22Rv1 (cell line): ENCODE results near the gene ATP10A.

Experiments used
- ZFX ChIP-seq: fragments of 450-650 bp; IDR thresholded peaks from 2 replicates; pipeline ENCODE4 v1.6.1; 2017; ENCODE audit warnings: antibody characterized with exemption, borderline replicate concordance
- TF ChIP-seq, protein P1 (sequence below): fragments of 450-650 bp; IDR thresholded peaks from 2 replicates; pipeline ENCODE4 v1.5.1; 2017; ENCODE audit warnings: mild to moderate bottlenecking

DNA sequence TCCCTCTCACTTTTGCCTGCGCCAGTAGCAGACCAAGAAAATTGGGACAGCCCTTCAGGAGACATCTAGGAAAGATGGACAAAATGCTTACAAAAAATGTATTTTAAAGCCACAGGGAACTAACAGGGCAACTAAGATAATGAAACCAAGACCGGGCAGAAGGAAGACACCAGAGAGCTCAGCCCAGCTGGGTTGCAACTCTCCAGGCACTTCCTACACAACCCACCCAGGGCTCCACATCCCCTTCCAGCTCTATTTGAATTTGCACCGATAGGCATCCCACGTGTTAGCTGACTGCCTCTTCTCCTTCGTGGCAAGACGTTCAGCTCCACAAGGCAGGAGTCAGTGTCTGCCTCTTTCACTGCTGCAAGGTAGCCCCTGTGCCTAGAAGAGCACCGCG, 6.6 kb upstream of the ATP10A start:
- TF ChIP-seq, protein P1, sequence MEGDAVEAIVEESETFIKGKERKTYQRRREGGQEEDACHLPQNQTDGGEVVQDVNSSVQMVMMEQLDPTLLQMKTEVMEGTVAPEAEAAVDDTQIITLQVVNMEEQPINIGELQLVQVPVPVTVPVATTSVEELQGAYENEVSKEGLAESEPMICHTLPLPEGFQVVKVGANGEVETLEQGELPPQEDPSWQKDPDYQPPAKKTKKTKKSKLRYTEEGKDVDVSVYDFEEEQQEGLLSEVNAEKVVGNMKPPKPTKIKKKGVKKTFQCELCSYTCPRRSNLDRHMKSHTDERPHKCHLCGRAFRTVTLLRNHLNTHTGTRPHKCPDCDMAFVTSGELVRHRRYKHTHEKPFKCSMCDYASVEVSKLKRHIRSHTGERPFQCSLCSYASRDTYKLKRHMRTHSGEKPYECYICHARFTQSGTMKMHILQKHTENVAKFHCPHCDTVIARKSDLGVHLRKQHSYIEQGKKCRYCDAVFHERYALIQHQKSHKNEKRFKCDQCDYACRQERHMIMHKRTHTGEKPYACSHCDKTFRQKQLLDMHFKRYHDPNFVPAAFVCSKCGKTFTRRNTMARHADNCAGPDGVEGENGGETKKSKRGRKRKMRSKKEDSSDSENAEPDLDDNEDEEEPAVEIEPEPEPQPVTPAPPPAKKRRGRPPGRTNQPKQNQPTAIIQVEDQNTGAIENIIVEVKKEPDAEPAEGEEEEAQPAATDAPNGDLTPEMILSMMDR: no peak
- no peak for TF ChIP-seq ZFX
